NCI-H69 (cell line): ENCODE measurements around the gene SMARCD2.
"Not testable (repeated sequence)": the region's sequence is repeated elsewhere in the genome, so short reads cannot be mapped to it uniquely, and the experiment has no call there.

Experiments used
- DNase-seq: peaks from one replicate; lab custom pipeline; 2025; lab: John Stamatoyannopoulos, UW

The SMARCD2 gene

DNA sequence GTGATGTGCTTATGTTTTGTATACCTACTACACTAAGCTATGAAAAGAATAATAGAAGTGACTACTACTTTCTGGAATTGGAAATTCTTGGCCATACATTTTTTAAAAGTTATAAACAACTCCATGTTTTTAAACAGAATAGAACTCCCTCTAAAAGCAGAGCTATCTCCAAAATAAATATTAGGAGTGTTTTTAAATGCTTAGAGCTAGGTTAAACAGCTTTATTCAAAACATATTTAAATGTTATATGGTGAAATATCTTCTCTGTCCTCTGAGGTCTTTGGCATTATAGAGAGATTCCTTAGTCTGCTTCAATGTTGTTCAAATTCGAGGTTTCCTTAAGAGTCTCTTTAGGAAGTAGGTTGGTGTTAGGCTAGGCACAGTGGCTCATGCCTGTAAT lies 38.2 kb downstream of the SMARCD2 start:
- DNase-seq: no peak

DNA sequence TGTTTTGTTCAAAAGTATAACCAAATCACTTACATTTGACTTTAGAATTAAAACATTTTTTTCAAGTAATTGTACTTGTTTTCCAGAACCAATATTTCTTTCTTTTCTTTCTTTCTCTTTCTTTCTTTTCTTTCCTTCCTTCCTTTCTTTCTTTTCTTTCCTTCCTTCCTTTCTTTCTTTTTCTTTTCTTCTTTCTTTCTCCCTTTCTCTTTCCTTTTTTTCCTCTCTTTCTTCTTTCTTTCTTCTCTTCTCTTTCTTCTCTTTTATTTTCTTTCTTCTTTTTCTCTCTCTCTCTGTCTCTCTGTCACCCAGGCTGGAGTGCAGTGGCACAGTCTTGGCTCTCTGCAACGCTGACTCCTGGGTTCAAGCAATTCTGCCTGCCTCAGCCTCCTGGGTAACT lies 41.7 kb downstream of the SMARCD2 start:
- DNase-seq: no peak

- no peak for DNase-seq
These were observed 43.8 kb downstream of the SMARCD2 start for GRCh38 chr17:63798572-63799106.

- not testable (repeated sequence) for DNase-seq
These were observed 46.1 kb downstream of the SMARCD2 start for GRCh38 chr17:63796375-63796774.

DNA sequence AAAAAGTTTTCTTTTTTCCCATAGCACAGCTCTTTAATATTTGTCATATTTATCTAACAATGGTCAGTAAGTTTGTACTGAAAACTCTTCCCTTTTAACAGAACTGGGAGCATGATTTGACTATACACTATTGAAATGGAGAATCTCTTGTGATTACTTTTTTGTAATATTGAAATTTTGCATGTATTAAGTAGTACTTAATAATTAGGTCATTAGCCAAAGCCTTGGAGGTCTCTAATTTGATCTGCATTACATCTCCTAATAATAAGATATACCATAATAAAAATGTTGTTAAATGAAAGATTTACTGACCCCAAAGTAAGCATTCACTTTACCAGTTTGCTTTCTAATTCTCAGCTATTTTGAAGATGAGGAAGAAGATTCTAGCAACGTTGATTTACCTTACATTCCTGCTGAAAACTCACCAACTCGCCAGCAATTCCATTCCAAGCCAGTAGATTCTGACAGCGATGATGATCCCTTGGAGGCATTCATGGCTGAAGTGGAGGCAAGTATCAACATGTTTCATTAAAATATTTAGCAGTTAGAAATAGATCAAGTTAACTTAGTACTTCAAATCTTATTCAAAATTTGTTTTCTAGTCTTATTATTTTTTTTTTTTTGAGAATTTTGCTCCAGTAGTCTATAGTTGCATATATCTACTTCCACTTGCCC lies 50.3 kb downstream of the SMARCD2 start:
- no peak for DNase-seq

DNA sequence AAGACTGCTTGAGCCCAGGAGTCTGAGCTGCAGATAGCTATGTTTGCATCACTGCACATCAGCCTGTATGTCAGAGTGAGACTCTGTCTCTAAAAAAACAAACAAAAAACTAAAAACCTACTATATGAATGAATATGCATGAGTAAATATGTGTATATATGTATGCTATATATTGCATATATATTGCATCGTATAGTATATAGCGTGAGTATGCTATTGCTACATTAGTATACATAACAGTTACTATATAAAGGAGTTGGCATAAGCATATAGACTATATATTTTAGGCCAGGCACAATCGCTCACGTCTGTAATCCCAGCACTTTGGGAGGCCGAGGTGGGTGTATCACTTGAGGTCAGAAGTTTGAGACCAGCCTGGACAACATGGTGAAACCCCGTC lies 52.4 kb downstream of the SMARCD2 start:
- DNase-seq: no peak

DNA sequence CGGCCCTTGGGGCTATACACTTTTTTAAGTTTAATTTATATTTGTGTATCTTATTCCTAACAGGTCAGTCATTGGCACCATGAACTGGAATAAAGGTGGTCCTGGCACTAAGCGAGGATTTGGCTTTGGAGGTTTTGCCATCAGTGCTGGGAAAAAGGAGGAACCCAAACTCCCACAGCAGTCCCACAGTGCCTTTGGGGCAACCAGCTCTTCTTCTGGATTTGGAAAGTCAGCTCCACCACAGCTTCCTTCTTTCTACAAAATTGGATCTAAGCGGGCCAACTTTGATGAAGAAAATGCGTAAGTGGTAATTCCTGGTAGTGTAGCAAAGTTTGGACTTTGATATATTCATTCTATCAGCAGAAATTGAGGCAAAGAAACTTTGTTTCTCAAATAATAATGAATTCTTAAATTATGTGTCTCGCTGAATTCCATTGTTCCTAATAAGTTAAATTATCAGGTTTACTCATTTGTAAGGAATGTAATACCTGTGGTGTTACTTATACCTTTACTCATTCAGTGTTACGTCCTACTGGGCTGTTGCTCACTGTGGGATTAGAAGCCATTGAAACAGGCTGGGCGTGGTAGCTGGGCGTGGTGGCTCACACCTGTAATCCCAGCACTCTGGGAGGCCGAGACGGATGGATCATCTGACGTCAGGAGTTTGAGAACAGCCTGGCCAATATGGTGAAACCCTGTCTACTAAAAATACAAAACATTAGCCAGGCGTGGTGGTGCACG lies 55.3 kb downstream of the SMARCD2 start:
- DNase-seq: no peak

GRCh38 chr17:63786117-63786516 lies 56.4 kb downstream of the SMARCD2 start:
- DNase-seq: no peak

DNA sequence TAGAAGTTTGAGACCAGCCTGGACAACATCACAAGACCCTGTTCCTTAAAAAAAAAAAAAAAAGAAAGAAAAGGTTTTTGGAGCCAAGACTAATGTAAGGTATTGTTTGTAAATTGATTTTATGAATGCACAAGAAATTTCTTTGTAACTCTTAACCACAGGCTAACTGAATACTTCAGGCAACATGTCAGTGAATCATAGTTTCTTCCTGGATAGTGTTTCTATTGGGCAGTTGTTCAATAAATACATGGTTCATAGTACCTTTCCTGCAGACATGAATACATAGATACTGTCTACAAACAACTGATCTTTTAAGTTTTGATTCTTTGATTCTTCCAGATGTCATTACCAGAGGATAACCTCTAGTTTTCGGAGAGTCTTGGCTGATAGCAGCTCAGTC lies 56.9 kb downstream of the SMARCD2 start:
- DNase-seq: no peak

DNA sequence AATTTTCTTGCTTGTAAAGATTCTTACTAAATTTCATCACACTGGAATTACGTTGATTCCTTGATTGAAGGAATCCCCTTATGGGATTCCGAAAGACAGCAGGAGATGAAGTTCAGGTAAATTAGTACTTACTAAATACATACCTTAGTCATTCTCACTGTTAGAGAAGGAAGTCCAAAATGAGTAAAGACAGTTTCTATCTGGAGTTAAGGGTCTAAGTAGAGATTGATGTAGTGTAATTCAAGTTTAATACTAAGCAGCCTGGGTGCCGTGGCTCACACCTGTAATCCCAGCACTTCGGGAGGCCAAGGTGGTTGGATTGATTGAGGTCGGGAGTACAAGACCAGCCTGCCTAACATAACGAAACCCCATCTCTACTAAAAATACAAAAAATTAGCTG lies 59.0 kb downstream of the SMARCD2 start:
- no peak for DNase-seq
